NCI-H748 treated with DMSO at 0.1 percent for 48 hours (cell line): ENCODE results near the gene CHST14.

Experiments used
- DNase-seq: peaks from one replicate; lab custom pipeline; 2025; lab: John Stamatoyannopoulos, UW

The CHST14 gene

DNA sequence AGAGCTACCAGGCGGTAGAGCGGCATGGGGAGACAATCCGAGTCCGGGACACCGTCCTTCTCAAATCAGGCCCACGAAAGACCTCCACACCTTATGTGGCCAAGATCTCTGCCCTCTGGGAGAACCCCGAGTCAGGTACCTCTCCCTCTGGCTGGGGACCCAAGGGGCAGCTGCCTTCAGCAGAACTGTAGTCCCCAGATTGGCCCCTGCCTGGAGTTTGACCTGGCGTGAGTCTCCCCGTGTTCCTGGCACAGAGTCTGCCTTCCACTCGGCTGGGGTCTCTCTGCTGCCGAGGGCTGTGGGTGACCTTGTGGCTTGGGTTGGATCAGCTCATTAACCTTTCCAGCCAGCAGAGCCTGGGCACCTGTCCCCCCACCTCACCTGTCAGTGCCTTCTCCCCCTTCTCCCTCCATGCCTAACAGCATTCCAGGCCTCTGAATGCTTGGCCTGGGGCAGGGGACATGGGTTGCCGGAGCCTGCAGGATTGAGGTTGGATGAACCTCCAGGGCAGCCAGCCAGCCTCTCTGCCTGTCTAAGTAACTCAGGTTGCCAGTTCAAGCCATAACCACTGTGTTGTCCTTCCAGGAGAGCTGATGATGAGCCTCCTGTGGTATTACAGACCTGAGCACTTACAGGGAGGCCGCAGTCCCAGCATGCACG lies 6.8 kb upstream of the CHST14 start:
- no peak for DNase-seq

DNA sequence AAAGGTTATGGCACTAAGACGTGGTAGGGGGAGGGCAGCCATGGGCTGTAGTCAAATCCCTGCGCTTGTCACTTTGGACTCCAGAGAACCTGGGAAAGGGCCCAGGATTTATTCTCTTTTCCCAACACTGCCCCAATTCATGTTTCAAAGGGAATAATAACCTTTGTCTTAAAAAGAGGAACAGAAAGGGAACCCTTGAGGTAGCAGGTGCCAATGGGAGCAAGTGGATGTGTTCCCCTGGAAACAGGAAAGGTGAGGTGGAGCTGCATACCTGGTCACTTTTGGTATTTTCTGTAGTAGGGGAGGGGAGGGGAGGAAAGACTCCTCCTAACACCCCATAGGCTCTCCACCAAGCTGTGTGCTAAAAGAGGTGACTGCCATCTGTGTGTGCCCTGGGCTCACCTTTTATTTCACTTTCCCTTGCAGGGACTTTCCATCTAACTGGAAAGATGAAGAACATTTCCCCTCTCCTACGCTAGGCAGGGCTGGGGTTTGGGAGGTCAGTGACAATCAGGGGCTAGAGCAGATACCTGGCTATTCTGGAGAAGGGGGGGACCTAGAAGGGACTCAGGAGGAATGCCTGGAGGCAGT lies 6.1 kb upstream of the CHST14 start:
- no peak for DNase-seq

DNA sequence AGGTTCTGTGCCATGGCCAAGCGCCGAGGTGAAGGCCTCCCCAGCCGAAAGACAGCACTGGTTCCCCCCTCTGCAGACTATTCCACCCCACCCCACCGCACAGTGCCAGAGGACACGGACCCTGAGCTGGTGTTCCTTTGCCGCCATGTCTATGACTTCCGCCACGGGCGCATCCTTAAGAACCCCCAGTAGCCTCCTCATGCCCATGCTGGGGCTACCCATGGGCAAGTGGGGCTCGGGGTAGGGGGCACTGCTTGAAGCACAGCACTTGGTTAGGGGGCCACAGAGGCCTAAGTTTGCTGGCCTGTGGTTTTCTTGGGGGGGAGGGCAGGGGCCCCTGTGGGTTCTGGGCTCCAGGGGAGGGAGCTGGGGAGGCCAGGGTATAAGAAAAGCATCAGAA lies 4.8 kb upstream of the CHST14 start:
- no peak for DNase-seq

DNA sequence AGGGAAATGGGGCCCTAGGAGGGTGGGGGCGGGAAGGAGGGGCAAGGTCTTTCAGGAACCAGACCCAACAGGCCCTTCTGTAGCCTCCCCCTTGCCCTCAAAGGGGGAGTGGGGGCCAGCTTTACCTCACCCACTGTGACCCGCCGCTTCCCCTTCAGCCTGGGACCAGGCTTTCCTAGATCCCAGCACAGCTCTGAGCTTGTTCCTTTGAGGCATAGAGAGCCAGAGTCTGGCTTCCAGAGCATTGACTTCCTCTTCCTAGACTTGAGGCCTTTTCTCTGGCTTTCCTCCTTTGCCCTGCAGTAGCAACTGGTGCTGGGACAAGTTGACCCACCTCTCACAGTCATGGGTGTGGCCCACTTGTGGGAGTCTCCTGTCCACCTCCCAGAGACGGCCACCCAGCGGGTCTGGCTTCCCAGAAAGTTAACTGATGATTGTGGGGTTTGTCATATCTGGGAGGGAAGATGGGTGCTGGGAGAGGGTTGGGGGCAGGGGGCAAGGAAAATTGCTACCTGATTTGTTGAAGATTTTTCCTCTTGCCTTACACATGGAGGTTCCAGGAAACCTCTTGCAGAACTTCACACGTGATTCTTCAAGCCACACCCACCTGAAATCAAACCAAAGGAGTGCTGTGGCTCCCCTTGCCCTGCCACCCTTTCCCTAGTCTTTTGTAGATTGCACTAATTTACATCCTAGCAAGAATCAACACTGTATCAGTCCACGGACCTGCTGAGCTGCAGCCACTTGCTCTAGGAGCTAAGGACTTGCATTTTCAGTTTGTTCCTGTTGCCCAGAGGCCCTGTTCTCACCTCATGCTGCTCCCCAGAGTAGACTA lies 4.1 kb upstream of the CHST14 start:
- no peak for DNase-seq

DNA sequence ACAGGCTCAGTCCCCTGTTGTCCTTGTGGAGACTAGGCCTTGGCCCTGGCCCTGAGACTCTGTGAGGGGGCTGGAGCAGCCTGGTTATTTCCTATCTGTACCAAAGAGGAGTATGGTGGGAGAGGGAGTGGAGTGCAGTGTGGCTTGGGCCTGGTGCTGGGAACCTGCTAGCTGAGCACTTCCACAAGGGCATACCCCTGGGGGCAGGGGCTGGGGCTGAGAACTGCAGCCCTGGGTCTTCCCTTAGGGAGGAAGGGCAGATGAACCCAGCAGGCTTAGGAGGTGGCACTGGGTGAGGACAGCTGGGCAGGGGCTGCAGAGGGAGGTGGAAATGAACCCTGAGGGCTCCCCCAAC lies 3.5 kb upstream of the CHST14 start:
- DNase-seq = no peak

DNA sequence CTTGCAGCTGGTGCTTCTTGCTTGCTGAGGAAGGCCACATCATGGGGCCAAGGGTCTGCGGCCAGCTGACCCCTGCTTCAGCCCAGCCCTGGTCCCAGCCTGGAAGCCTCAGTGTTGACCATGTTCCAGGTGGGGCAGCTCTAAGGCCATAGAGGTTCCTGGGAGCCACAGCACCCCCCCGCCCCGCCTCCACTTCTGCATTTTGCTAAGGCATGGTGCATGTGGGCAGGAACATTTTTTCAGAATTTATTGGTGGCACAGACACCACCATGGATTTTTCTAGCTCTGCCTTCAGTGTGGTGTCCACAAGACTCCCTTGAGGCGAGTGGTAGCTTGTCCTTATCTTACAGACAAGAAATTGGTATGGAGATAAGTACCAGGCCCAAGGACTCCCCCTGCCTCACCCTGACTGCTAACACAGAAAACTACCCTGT lies 1.9 kb upstream of the CHST14 start:
- DNase-seq = no peak

DNA sequence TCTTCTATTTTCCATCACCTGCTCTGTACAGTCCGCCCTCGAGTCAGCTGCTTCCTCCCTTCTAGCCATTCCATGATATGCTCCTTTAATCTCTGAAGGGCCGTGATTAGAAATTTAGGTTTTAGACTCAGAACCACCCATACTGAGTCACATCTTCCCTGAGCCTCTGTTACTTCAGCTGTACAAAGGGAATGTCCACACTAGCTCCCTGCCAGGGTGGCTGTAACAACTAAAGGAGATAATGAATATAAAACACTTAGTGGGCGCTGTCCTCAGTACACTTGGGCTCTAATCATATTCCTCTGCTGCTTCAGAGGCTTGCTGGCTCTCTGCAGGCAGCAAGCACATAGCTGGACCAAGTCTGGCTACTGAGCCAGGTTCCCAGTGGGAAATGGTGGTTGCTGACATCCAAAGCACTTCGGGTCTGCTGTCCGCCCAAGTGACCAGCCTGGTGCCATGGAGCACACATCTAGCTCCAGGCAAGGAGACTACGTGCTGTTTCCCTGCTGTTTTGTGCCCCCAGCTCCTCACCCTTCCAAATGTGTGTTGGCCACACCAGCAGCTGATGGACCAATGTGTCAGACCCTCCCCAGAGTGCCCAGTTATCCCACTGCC lies 901 bp upstream of the CHST14 start:
- no peak for DNase-seq

DNA sequence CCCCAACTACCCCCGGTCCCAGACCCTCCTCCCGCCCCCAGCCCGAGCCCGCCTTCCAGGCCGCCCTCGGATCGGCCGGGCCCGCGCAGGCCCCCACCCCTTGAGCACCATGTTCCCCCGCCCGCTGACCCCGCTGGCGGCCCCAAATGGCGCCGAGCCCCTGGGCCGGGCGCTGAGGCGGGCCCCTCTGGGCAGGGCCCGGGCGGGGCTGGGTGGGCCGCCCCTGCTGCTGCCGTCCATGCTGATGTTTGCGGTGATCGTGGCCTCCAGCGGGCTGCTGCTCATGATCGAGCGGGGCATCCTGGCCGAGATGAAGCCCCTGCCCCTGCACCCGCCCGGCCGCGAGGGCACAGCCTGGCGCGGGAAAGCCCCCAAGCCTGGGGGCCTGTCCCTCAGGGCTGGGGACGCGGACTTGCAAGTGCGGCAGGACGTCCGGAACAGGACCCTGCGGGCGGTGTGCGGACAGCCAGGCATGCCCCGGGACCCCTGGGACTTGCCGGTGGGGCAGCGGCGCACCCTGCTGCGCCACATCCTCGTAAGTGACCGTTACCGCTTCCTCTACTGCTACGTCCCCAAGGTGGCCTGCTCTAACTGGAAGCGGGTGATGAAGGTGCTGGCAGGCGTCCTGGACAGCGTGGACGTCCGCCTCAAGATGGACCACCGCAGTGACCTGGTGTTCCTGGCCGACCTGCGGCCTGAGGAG lies 472 bp downstream of the CHST14 start:
- no peak for DNase-seq

DNA sequence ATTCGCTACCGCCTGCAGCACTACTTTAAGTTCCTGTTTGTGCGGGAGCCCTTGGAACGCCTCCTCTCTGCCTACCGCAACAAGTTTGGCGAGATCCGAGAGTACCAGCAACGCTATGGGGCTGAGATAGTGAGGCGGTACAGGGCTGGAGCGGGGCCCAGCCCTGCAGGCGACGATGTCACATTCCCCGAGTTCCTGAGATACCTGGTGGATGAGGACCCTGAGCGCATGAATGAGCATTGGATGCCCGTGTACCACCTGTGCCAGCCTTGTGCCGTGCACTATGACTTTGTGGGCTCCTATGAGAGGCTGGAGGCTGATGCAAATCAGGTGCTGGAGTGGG lies 995 bp downstream of the CHST14 start:
- DNase-seq = no peak

DNA sequence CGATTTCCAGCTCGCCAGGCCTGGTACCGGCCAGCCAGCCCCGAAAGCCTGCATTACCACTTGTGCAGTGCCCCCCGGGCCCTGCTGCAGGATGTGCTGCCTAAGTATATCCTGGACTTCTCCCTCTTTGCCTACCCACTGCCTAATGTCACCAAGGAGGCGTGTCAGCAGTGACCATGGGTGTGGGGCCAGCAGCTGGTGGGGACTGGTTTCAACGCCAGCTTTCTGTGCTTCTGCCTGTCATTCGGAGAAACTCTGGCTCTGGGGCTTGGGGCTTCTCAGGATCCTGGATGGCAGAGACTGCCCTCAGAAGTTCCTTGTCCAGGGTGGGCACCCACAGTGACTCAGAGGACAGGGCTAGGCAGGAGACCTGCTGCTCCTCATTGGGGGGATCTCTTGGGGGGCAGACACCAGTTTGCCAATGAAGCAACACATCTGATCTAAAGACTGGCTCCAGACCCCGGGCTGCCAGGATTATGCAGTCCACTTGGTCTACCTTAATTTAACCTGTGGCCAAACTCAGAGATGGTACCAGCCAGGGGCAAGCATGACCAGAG lies 1.5 kb downstream of the CHST14 start:
- no peak for DNase-seq

DNA sequence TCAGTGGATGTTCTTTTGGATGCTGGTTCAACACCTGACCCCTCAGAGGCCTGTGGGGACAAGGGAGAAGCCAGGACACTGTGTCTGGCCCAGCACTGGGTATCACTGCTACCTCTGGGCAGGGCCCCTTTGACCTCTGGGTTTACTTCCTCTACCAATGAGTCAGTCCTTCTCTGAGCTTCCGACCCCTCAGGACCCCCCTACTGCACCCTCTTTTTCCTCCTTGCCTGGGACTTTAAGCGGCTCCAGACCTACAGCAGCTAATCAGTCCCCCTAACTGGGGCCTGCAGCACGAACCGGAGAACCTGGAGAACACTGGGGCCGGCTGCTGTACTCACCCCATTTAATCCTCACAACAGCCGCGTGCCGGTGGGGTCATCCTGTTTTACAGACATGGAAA lies 3.8 kb downstream of the CHST14 start:
- no peak for DNase-seq

DNA sequence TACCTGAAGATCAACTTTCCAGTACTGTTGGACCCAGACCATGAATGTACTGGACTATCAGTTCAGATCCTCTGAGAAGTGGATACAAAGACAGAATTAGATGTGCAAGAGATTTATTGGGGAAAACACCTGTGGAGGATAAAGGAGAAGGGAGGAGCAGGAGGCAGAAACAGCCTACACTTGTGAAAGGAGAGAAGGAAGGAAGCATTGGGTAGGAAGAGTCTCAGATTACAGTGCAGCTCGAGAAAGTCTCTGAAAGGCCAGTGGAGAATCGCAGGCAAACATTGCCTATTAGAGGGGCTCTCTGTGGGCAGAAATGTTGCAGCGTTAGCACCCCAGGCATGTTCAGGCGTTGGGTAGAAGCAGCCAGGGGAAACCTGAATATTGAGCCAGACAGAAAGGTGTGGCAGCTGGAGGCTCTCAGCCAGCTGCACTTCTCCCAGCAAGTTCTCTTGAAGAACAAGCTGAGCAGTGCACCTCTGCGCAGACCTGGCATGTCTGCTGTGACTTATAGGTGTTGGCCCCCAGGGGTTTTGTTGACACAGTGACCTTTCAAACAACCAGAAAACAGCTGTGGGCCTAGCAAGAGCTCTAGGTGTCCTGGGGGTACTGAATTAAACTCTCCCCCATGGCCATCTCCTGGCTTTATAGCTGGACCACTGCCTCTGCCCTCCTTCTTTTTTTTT lies 7.0 kb downstream of the CHST14 start:
- no peak for DNase-seq

DNA sequence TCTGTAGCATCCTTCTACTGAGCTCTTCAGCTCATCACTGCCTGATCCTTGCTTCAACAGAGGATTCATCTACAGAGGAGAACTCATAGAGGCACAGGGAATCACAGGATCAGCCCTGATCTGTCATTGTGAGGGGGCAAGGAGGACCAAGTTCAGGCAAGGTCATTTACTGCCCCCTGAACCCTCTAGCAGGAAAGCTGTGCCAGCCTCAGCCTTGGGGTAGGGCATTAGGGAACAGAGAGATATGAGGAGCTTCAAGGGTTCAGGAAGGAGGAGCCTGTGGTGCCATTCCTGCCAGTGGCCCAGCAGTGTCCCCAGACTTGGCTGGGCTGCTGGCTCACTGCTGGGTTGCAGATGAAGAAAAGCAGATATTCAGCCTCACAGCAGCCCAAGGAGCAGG lies 8.2 kb downstream of the CHST14 start:
- no peak for DNase-seq

DNA sequence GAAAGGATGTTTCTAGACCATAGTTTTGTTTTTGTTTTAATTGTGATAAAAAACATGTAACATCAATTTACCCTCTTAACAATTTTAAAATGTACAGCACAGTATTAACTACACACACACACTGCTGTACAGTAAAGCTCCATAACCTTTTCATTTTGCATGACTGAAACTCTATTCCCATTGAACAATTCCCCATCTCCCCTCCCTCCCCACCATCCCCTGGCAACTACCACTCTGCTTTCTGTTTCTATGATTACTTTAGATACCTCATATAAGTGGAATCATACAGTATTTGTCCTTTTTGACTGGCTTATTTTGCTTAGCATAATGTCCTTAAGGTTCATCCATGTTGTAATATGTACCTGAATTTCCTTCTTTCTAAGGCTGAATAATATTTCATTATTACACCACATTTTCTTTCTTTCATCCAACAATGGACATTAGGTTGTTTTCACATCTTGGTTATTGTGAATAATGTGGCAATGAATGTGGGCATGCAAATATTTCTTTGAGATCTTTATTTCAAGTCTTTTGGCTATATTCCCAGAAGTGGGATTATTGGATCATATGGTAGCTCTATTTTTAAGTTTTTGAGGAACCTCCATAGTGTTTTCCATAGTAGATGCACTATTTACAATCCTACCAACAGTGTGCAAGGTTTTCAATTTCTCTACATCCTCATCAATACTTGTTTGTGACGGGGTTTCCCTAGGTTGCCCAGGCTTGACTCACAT lies 10.7 kb downstream of the CHST14 start:
- DNase-seq = no peak

DNA sequence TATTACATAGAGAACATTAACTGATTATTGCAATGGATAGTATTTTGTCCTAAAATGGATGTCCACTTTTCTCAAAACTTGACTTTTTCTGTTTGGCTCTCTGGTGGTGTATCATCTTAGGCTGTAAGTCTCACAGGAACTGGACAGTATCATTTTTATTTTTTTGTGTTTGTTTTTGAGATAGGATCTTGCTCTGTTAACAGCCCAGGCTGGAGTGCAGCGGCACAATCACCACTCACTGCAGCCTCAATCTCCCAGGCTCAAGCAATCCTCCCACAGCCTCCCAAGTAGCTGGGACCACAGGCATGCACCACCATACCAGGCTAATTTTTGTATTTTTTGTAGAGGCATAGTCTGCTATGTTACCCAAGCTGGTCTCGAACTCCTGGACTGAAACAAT lies 13.1 kb downstream of the CHST14 start:
- DNase-seq = no peak

DNA sequence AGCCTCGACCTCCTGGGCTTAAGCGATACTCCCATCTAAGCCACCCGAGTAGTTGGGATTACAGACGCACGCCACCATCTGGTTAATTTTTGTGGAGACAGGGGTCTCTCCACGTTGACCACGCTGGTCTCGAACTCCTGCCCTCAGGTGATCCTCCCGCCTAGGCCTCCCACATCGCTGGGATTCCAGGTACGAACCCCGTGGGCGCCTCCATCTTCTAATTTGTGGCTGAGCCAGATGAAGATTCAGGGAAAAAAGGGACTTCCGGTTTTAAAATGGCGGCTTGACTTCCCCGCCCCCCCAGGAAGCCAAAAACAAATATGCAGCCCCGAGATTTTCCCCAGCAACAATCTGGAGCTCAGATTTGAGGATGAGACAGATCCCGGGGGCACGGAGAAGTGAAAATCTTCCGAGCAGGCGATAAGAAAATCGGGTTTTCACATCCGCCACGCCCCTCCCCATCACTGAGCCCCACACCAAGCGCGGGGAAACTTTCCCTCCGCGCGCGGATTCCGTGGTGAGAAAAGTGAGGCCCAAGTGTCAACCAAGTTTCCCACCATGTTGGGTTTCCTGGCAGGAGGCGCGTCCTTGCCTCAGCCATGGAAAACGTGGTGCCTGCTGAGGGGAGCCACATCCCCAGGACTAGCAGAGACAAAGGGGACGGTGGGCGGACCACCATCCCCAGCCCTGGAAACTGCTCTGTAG lies 15.4 kb downstream of the CHST14 start:
- no peak for DNase-seq

DNA sequence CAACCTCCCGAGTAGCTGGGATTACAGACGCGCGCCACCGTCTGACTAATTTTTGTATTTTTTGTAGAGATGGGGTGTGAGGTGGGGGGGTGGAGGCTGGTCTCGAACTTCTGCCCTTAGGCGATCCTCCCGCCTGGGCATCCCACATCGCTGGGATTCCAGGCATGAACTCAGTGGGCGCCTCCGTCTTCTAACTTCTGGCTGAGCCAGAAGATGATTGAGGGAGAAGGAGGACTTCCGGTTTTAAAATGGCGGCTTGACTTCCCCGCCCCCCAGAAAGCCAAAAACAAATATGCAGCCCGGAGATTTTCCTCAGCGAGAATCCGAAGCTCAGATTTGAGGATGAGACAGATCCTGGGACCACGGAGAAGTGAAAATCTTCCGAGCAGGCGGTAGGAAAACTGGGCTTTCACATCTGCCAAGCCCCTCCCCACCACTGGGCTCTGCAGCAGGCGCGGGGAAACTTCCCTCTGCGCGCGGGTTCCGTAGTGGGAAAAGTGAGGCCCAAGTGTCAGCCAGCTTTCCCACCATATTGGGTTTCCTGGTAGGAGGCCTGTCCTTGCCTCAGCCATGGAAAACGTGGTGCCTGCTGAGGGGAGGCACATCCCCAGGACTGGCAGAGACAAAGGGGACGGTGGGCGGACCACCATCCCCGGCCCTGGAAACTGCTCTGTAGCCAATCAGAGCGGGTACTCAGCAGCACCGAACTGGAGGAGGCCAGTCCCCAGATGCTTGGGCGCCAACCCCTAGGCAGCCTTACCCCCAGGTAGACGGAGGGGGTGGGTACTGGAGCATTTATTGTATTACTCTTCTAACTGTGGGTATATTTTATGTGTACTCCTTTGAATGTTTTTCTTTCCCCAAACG lies 17.3 kb downstream of the CHST14 start:
- DNase-seq = no peak

DNA sequence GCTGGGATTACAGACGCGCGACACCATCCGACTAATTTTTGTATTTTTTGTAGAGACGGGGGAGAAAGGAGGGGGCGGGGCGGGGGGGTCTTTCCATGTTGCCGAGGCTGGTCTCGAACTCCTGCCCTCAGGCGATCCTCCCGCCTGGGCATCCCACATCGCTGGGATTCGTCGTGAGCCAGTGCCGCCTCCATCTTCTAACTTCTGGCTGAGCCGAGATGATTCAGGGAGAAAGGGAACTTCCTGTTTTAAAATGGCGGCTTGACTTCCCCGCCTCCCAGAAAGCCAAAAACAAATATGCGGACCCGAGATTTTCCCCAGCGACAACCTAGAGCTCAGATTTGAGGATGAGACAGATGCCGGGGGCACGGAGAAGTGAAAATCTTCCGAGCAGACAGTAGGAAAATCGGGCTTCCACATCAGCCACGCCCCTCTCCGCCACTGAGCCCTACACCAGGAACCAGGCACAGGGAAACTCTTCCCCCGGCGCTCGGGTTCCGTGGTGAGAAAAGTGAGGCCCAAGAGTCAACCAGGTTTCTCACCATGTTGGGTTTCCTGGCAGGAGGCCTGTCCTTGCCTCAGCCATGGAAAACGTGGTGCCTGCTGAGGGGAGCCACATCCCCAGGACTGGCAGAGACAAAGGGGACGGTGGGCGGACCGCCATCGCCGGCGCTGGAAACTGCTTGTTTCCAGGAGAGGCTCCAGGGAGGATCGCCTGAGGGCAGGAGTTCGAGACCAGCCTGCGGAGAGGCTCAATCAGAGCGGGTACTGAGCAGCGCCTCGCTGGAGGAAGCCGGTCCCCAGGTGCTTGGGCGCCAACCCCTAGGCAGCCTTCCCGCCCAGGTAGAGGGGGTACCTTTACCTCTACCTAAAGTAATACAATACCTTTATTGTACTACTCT lies 18.7 kb downstream of the CHST14 start:
- no peak for DNase-seq
